HG03520 (cell line): ENCODE measurements around the gene KLHL29.

ENCODE experiments used
- ATAC-seq: cut with Tn5 transposase; IDR thresholded peaks from one replicate; pipeline ENCODE4 v1.9.1; 2021; ENCODE audit warnings: mild to moderate bottlenecking, moderate library complexity; ENCODE audit not compliant: unreplicated experiment

Gene KLHL29

DNA sequence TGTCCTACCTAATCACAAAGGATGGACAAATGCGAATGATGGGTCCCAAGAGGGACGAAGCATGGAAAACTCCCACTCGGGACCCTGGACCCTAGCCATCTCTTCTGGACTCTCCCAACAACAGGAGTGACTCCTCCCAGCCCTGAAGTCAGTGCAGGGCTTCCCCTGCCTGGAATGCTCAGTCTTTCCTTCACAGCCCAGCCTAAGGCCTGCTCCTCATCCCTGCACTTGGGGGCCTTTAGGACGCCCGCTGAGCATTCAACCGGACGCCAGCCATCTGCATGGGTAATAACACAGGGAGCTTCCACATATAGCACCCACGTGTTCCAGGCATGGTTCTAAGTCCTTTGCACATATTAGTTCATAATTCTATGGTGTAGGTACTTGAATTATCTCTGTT lies 237.5 kb downstream of the KLHL29 start:
- ATAC-seq: no peak

DNA sequence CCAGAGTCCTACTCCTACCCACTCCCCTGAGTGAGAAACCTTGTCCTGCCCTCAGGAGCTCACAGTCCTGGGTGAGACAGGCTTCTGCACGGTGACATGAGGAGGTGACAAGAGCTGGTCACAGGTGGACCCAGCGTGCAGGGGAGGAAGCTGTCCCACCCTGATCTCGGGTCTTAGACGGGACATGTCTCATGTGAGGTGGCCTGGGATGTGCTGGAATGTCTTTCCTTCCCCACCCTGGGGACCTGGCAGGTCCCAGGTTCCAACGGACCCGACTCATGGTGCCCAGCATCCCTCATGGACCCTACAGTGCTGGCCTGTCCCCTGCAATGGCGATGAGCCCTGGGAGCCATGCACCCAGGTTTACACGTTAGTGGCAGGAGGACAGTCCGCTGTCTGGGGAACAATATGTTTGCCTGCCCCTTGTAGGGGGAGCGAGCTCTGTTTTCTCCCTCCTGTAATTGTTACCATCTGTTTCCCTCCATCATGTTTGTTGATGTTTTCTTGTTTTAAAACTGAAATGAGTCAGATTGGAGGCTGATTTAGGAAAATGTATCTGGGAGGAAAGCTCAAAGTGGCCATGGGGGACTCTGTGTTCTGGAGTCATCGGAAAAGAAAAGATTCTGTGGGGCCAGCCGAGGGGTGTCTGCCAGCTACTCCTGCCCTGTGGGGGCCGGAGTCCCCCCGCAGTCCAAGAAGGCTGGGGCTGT lies 238.1 kb downstream of the KLHL29 start:
- ATAC-seq: no peak

DNA sequence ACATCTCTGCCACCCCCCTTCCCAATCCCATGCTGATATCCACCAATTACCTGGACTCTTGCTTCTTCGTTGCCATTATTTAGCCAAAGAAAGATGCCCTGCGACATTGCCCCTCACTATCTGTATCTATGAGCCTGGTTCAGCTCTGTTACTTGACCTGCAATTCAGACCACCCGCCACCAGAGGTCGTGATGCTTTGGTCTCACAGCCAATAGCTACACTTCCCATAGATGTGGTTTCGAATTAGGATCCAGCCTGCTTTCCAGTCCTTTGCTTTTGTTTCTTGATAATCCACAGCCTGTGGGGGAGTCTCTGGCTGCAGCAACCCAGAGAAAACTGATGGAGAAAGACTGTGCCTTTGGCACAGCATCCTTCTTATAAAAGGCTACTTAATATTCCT lies 239.4 kb downstream of the KLHL29 start:
- ATAC-seq: no peak

DNA sequence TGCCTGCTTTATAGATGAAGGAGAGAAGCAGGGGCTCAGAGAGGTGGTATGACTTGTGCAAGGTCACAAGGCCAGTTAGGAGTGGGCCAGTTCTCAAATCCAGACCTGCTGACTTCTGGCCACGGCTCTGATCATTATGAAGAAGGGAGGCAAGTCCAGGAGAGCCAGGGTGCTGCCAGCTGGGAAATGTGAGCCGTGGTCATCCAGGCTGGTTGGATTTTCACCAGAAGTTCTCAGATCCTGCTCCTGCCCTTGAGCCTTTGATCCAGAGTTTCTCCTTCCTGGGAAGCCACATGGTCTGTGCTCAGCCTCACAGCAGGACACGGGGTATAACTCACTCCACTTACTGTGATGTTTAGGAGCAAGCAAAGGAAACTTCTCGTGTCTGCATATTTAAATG lies 239.9 kb downstream of the KLHL29 start:
- ATAC-seq: no peak

DNA sequence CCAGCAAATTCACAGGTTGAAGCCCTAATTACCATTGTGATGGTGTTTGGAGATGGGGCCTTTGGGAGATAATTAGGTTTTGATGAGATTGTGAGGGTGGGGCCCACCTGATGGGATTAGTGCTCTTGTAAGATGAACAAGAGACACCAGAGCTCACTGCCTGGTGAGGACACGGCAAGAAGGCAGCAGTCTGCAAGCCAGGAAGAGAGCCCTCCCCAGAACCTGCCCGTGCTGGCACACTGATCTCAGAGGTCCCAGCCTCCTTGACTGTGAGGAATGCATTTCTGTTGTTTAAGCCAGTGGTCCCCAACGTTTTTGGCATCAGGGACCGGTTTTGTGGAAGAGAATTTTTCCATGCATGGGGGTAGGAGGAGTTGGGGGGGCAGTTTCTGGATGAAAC lies 240.7 kb downstream of the KLHL29 start:
- ATAC-seq: no peak

DNA sequence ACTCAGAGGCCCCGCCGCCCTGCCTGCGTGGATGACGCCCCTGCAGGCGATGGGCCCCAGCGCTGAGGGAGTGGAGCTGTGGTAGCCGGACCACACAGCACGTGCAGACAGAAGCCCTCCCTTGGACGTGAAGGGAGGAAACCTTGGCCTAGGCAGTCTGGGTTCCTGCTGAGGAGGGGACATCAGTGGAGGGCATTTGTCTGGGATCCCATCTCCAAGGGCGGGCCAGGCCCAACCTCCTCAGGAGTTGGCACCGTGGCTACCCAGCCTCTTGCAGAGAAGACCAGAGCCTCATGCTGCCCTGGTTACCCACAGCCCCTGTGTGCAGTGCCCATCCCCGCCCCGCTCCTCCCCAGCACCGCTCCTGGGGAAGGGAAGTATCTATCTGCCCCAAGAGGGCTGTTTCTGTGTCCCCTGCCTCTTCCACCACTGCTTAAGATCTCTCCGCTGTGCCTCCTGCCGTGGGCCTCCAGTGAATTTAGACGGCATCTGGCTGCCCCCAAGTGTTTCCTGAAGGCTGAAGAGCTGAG lies 241.8 kb downstream of the KLHL29 start:
- ATAC-seq: no peak

DNA sequence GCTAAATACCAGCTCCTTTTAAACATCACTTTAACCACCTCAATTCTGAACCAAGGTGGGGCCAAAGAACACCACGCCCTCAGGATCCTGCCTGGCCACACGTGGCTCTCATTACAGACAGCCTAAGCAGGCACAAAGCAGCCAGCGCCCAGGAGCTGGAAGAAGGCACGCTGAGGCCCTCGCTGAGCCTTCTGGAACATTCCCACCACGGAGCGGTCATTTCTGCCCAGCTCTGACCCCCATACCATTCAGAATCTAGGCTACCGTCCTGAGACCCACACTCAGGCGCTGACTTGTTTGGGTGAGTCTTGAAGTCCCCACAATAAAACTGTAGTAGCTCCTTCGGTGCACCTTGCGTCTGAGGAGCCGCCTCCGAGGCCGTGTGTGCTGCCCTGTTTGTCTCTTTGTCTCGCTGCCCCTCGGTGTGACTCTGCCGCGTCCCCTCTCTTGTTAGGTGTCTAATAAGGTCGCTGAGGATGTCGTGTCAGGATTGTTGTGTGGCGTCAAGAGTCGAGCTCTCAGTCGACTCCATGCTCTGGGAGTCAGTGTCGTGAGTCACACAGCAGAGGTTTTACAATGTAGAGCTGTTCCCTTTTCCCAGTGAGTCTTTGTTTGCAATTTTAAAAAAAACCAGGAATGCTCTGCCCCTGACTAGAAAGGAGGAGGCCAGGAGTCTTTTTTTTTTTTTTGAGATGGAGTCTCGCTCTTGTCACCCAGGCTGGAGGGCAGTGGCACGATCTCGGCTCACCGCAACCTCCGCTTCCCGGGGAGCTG lies 242.4 kb downstream of the KLHL29 start:
- ATAC-seq: no peak

DNA sequence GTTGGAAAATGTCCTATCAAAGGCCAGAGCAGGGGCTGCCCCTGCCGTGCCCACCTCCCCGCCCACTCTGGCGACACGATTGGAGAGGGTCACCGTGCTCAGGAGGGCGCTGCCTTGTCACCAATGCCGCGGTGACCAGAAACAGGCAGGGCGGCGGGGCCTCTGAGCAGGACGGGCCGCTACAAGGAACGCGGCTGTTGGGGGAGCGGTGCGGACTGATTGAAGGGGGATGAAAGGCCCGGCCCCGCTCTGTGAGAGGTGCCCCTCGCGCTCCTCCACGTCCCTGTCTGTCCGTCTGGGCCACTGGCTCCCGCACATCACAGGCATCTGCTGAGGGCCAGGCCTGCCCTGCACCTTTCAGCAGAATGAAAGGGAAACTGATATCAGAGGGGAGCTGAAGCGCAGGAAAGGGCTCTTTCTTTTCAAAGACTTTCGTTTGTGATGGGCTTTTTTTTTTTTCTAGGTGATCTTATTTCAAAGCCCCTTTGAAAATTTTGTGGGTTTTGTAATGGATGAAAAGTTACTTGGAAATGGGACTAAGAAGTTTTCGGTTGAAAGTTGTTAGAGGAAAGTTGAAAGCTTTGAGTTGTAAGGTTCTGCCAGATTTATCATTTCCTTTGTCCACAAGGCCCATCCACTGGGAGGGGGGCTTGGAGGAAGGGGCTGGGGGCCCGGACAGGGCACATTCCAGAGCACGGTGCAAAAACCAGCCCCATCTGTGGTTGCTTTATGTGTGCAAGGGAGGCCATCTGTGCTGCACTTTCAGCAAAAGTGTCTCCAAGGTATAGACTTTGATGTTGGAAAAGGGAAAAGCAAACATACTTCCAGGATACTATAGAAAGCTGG lies 244.2 kb downstream of the KLHL29 start:
- no peak for ATAC-seq

DNA sequence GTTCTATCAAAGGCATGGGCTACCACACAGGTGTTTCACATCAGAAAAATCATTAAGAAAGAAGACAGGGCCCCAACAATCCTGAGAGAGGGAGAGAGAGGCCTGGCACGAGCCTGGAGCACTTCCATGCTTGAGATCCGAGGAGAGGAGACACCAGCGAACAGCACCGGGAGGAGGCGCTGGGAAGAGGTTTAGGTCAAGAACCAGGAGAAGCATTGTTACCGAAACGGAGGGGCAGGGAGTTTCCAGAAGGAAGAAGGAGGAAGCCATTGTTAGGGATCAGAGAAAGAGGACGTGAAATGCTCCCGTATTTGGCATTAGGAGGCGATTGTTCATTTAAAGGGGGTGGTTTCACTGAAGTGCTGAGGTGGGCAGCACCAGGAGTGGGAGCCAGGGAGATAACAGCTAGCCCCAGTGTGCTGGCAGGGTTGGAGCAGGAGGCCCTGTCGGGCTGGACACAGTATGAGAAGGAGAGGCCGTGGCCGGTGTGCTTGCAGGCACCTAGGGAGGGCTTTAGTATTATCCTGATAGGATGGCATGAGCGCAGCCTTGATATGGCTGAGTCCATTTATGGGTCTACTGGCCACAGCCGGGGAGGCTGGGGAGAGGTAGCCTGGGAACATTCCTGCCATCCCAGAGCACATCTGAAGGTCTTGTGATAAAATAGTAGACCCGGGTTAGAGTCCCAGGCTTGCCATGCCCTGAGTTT lies 244.9 kb downstream of the KLHL29 start:
- ATAC-seq: no peak

DNA sequence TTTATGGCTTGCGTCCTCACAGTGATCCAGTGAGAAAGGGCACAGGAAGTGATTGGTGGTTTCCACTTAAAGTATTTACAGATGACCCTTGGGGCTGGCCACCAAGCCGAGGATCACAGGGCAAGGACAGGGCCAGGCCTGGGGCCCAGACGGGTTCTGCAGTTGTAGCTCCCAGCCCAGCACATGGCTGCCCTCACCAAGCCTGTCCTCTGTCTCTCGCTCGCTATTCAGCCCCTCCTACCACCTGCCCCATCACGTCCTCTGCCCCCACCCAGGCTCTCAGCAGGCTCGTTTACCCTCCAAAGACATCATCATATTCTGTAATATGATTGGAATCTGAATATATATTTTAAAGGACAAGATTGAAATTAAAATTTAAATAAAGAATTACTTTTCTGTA lies 246.0 kb downstream of the KLHL29 start:
- no peak for ATAC-seq

DNA sequence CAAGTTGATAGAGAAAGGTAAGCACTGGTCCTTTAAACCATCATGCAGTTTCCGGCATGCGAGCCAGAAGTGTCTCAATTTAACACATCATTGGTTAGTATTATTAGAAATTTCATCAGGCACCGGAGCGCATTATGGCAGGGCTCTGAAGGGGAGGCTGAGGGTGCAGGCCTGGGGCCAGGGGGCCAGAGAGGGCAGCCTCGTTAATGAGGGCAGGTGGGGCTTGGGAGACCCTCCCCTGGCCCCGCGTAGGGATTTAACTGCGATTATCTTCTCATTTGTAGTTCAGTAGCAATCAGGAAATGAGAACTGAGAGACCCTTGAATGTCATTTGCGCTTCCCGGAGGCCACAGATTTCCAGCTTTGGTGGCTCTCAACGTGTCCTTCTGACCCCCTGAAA lies 246.4 kb downstream of the KLHL29 start:
- no peak for ATAC-seq

DNA sequence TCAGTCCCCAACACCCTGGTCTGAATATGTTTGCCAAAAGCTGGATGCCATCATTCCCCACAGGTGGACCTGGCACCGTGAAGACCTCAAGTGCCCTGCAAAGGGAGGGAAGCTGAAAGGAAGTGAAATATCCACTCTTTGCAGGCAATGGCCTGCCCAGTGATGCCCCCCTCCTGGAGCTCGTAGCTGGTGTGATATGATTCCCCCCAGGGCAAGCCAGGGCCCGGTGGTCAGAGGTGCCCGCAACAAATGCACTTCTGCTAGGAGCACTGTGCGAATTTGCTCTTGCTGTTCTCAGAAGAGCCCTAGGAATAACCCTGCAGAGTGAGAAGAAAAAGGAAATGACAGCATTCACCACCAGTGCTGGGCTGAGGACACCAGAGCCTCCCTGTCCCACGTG lies 247.4 kb downstream of the KLHL29 start:
- no peak for ATAC-seq

DNA sequence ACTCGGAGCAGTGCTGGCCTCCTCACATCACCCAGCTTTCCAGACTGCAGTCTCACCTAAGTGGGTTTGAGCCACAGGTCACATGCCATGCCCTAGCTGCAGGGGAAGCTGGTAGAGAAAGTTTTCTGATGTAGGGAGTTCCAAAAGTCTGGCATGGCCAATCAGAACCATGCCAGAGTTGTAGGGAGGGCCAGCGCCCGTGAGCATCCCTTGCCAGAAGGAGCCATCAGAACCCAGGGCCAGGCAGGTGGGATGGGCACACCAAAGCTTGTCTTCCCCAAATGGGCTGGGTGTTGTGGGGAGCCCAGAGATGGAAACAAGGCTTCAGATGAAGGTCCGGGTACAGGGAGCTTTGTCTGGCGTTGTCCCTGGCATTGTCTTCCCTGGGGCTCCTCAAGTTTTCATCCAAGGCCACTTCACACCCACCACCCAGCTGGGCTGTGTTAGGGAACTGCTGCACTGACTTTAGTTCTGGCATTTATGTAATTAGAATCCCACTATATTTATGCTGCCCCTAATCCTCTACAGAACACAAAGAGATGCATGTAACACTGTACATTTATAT lies 247.9 kb downstream of the KLHL29 start:
- ATAC-seq: no peak

DNA sequence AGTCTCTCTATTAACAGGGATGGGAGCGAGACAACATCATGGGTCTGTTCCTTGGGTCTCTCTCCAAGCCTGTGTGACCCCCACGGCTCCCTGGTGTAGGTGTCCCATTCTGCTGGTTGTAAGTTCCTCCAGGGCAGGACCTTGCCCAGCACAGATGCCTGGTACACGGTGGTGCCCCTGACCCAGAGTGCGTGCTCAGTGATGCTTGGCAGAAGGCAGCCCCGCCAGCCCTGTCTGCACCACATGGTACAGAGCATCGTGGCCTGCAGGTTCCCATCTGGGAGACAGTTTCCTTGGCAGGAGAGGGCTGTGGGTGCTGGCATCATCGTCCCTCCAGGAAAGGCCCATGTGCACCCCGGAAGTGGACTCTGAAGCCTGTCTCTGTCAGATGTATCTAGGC lies 249.0 kb downstream of the KLHL29 start:
- no peak for ATAC-seq

DNA sequence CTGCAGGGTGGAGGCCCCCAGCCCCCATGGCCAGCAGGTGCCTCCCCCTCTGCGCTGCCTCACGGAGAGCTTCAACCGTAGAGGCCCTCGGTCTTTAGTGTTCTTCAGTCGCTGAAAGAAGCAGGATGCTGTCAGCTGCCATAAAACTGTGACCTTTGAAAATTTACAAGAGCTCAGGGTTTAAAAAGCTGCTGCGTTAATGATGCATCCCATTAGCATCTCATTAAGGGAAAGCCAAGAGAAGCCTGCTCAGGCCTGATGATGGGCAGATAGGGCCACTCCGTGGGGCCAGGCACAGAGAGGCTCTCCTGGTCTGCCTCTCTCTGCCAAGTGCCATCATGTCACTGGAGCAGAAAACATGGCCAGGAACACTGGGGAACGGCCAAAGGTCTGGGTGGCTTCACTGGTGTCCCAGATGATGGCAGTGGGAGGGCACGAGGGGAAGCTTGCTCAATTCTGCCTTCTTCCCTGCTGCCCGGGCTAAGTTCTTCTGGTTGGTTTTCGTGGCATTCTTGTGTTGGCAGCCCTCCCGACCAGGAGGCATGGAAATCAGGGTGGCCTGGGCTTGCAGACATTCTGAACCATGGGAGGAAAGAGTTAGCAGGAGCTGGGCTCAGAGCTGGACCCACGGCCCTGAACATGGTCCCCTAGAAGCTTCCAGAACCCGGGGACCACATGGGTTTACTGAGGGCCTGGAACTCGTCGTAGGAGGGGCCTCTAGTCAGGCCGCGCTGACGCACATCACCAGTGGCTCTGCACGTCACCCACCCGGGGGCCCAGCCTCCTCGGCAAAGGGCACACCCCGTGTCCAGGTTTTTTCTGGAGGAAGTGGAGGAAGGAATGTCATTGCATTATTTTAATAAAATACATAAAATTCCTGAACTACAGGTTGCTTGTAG lies 250.7 kb downstream of the KLHL29 start:
- ATAC-seq: no peak

DNA sequence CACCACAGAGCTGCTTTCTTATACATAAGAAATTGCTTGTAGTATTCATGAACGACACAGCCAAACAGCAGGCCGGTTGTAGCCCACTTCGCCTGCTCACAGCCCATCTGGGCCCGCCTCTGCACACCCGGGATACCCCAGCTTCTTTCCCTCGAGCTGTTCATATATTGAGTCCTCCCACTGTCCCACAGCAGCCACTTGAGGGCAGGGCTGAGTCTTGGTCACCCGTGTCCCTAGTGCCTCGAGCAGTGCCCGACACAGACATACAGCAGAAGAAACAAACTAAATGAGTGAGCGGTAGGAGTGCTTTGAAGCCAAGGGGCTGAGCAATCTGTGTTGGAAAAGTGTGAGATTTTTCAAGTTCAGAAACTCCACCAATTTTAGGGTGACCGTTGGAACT lies 251.4 kb downstream of the KLHL29 start:
- no peak for ATAC-seq

DNA sequence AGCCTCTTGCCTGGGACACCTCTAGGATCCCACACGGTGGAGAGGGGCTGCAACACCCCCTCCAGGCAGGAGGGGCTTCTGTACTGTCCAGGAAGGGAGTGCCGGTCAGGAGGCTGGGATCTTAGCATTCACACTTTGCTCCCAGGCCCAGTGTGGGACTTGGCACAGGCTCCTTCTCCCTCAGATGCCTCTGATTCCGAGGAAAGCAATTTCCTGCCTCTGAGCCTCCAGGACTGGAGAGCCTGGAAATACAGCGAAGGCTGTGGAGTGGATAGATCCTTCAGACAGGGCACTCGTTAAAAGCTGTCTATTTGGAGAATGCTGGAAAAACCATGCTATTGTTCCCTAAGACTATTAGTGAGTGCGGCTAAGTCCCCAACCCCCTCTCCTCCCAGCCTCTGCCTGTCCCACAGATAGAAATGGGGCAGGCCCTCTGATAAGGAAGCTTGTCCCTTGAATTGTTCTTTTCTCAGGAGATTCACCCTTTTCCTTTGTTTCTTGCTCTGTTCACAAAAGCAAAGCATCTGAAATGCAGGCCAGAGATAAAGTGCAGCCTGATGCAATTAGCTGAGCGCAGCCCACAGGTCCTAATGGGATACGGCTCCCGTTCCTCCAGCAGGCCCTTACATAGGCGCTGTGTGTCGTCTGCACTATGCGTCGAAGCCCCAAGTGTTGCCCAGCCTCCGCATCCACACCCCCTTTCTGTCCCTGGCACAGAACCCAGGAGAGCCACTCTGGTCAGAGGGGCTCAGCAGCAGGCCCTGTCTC lies 252.2 kb downstream of the KLHL29 start:
- ATAC-seq: no peak

DNA sequence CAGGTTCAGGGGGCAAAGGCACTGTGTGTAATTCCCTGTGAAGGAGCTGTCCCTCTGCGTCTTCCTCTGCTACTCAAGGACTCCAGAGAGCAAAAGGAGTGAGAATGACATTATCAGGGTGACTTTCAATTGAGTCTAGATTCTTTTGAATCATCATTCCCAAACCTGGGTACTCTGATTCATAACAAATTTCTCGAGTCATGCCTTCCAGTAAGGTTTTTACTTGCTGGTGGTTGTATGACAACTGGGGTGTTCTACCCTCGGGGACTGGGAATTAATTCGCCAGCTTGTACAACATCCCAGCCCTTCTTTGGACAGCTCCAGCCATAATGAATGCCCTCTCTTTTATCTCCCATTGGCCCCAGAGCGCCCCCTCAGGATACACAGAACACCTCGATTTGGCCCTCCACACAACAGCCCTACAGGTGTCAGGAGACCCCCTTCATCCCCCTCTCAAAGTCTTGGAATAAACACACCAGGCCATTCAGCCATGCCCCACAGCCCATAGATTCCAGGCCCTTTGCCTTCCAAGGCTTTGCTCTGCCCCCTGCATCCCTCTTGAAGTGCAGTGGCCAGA lies 254.5 kb downstream of the KLHL29 start:
- no peak for ATAC-seq
